ENCODE data around the gene CTSK. TPM values are rescaled to one million over a fixed set of nuclear protein-coding genes. Genes with fewer than 3 reads are reported as not detected.

The CTSK gene
- total RNA-seq, 1 experiment from 2014 or later, result 4.2 TPM

GRCh38 chr1:150798525-150798924 is 9.5 kb downstream of the CTSK start:
- H2BK120ac ChIP-seq (ENCODE audit: low read depth, low read length, poor library complexity, severe bottlenecking), result no peak overlapping the region
- no peak overlapping the region for H4K8ac ChIP-seq (replicated peaks; ENCODE audit: insufficient read length, low read depth, low read length)
- H3T11ph ChIP-seq (ENCODE audit: low read length), result no peak overlapping the region
- no peak overlapping the region for H3K9ac ChIP-seq (ENCODE audit: extremely low read depth, insufficient read length, low read length)
- no peak overlapping the region for H3K23ac ChIP-seq (ENCODE audit: insufficient read length, low read depth, low read length)
- no peak overlapping the region for H3K4ac ChIP-seq (ENCODE audit: low read depth, low read length)
- H3K79me2 ChIP-seq (ENCODE audit: insufficient read depth, low read length), result no peaks in the 10 kb centered on the region
- no peaks in the 10 kb centered on the region for H4K20me1 ChIP-seq (ENCODE audit: control insufficient read depth, insufficient read depth, insufficient read length)
- H3K27me3 ChIP-seq (ENCODE audit: insufficient read depth, low read length), result no peaks in the 10 kb centered on the region
- no peak overlapping the region for H3K4me2 ChIP-seq (ENCODE audit: insufficient read depth, insufficient read length, low read length)
- no peak overlapping the region for H3K56ac ChIP-seq (ENCODE audit: insufficient read length, low read depth, low read length)
- no peak overlapping the region for H2BK15ac ChIP-seq (ENCODE audit: low read depth, low read length)
- no peak for DNase-seq
- no peak overlapping the region for H3K27ac Mint-ChIP-seq
- no peaks in the 10 kb centered on the region for H3K27me3 Mint-ChIP-seq (ENCODE audit: low read depth)
- H4K5ac ChIP-seq (ENCODE audit: insufficient read length, low read depth, low read length), result no peak overlapping the region
- H3K14ac ChIP-seq (ENCODE audit: insufficient read depth, low read length), result no peak overlapping the region
- H3K18ac ChIP-seq (ENCODE audit: insufficient read length, low read depth, low read length), result no peak overlapping the region
- no peaks in the 10 kb centered on the region for H3K23me2 ChIP-seq (ENCODE audit: insufficient read length, low read depth, low read length, poor library complexity, severe bottlenecking)
- H3K4me3 Mint-ChIP-seq, result no peak overlapping the region
- no CpG with 5 or more reads among the region's 4 CpGs for WGBS (ENCODE audit: extremely low coverage, insufficient read length, low lambda C conversion rate)
- peaks cover 26 to 30% of the 10 kb centered on the region in 2 experiments for H3K4me1 Mint-ChIP-seq
- no peak overlapping the region for H2BK20ac ChIP-seq (ENCODE audit: low read depth, low read length, poor library complexity, severe bottlenecking)
- no peak overlapping the region for H3K27ac ChIP-seq (ENCODE audit: insufficient read length, low read depth, low read length)
- no peak overlapping the region for H2BK12ac ChIP-seq (ENCODE audit: insufficient read length, low read depth, low read length)
- TF ChIP-seq, protein P1, sequence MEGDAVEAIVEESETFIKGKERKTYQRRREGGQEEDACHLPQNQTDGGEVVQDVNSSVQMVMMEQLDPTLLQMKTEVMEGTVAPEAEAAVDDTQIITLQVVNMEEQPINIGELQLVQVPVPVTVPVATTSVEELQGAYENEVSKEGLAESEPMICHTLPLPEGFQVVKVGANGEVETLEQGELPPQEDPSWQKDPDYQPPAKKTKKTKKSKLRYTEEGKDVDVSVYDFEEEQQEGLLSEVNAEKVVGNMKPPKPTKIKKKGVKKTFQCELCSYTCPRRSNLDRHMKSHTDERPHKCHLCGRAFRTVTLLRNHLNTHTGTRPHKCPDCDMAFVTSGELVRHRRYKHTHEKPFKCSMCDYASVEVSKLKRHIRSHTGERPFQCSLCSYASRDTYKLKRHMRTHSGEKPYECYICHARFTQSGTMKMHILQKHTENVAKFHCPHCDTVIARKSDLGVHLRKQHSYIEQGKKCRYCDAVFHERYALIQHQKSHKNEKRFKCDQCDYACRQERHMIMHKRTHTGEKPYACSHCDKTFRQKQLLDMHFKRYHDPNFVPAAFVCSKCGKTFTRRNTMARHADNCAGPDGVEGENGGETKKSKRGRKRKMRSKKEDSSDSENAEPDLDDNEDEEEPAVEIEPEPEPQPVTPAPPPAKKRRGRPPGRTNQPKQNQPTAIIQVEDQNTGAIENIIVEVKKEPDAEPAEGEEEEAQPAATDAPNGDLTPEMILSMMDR (conservative IDR thresholded peaks at IDR 0.05), result no peak
- H3K79me1 ChIP-seq (ENCODE audit: insufficient read depth, low read depth, low read length, poor library complexity, severe bottlenecking), result no peaks in the 10 kb centered on the region
- H3K36me3 Mint-ChIP-seq (ENCODE audit: insufficient read depth in 1 of 3, low read depth in 3 of 3), result no peaks in the 10 kb centered on the region; a peak in 1 of 7 replicates
- H3K4me1 ChIP-seq (ENCODE audit: insufficient read depth, low read length), result peaks cover 9% of the 10 kb centered on the region; the same call in 1 of the 2 replicates
- H2AFZ ChIP-seq (ENCODE audit: low read length), result no peak overlapping the region
- no peaks in the 10 kb centered on the region for H3K9me3 Mint-ChIP-seq
- no peaks in the 10 kb centered on the region for H3K9me3 ChIP-seq (ENCODE audit: control insufficient read depth, low read depth, low read length)
- no peak overlapping the region for H4K91ac ChIP-seq (ENCODE audit: insufficient read length, low read depth, low read length)
- no peak overlapping the region for H2BK5ac ChIP-seq (ENCODE audit: insufficient read length, low read length)
- H2AK5ac ChIP-seq (ENCODE audit: insufficient read length, low read length), result no peak overlapping the region
